ENCODE data around the gene SOAT1. TPM values are rescaled to one million over a fixed set of nuclear protein-coding genes. Genes with fewer than 3 reads are reported as not detected.

SOAT1 gene
- total RNA-seq, 1 donor from 2014 or later: 27.9 TPM

Other genes starting within 250 kb of the SOAT1 start
- gene TOR3A, start 211.7 kb upstream of the SOAT1 start, total RNA-seq: 57.9 and 83.1 TPM in 2 replicates
- gene ABL2, start 64.1 kb upstream of the SOAT1 start, total RNA-seq: 12.2 and 15.6 TPM in 2 replicates
- 0.22 TPM in 1 of 2 replicates, not detected in the other for gene AXDND1, start 72.2 kb downstream of the SOAT1 start, total RNA-seq

Data from epithelial cell of proximal tubule (primary cell).